IPS-18a (cell line): ENCODE results near the gene PDE4D.
"Not testable (repeated sequence)": the region's sequence is repeated elsewhere in the genome, so short reads cannot be mapped to it uniquely, and the experiment has no call there.

Experiments used
- H3K27ac ChIP-seq: one replicate; pipeline ENCODE4 v1.5.1; 2013; ENCODE audit warnings: low read length
- H3K27me3 ChIP-seq: one replicate; pipeline ENCODE4 v1.6.1; 2013; ENCODE audit warnings: mild to moderate bottlenecking, low read length; ENCODE audit not compliant: control insufficient read depth, insufficient read depth
- H3K36me3 ChIP-seq: one replicate; pipeline ENCODE4 v1.6.1; 2013; ENCODE audit warnings: low read depth, low read length; ENCODE audit not compliant: control insufficient read depth
- H3K4me1 ChIP-seq: one replicate; pipeline ENCODE4 v1.6.1; 2013; ENCODE audit warnings: low read depth, low read length; ENCODE audit not compliant: control insufficient read depth
- H3K4me3 ChIP-seq: one replicate; pipeline ENCODE4 v1.5.1; 2013; ENCODE audit warnings: low read length
- H3K9ac ChIP-seq: one replicate; pipeline ENCODE4 v1.6.1; 2013; ENCODE audit warnings: mild to moderate bottlenecking, low read length, moderate library complexity
- H3K9me3 ChIP-seq: one replicate; pipeline ENCODE4 v1.6.1; 2013; ENCODE audit warnings: low read depth, low read length; ENCODE audit not compliant: control insufficient read depth

The PDE4D gene

DNA sequence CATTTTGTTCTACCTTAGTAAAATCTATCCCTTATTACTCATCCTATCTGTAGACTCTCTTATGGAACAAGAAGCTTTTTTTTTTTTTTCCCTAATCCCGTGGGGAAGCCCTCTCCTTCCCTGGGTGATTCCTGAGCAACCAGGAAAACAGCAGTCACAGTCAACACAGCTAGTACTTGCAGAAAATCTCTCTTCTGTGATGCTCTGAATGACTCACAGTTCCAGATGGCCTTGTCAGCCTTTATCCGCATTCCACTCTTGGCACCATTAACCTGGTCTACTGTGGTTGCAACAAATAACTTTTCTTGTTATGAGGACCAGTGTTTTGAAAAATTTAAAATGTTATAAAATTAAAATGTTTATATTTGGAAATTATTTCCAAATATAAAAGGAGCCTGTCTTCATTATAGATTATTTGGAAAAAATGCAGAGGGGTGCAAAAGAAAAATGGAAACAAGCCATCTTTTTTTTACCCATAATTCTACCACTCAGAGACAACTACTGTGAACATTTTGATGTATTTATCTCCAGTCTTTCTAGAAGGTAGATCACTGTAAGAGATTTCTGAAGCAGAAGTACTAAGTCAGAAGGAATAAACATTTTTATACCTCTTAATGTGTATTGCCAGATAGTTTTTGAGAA, 824.0 kb downstream of the PDE4D start:
- H3K4me1 ChIP-seq: no peaks in the 10 kb centered on the region
- no peaks in the 10 kb centered on the region for H3K9me3 ChIP-seq
- H3K27me3 ChIP-seq: no peaks in the 10 kb centered on the region
- H3K27ac ChIP-seq: no peak overlapping the region
- no peaks in the 10 kb centered on the region for H3K36me3 ChIP-seq
- no peak overlapping the region for H3K4me3 ChIP-seq
- H3K9ac ChIP-seq: no peak overlapping the region

- Histone ChIP-seq H3K4me3 (no peak overlapping the region), H3K27ac (no peak overlapping the region), H3K27me3 (no peaks in the 10 kb centered on the region), H3K9ac (no peak overlapping the region), H3K4me1 (no peaks in the 10 kb centered on the region), H3K36me3 (no peaks in the 10 kb centered on the region), H3K9me3 (no peaks in the 10 kb centered on the region)
Observed at GRCh38 chr5:59067956-59068656, 825.4 kb downstream of the PDE4D start.

DNA sequence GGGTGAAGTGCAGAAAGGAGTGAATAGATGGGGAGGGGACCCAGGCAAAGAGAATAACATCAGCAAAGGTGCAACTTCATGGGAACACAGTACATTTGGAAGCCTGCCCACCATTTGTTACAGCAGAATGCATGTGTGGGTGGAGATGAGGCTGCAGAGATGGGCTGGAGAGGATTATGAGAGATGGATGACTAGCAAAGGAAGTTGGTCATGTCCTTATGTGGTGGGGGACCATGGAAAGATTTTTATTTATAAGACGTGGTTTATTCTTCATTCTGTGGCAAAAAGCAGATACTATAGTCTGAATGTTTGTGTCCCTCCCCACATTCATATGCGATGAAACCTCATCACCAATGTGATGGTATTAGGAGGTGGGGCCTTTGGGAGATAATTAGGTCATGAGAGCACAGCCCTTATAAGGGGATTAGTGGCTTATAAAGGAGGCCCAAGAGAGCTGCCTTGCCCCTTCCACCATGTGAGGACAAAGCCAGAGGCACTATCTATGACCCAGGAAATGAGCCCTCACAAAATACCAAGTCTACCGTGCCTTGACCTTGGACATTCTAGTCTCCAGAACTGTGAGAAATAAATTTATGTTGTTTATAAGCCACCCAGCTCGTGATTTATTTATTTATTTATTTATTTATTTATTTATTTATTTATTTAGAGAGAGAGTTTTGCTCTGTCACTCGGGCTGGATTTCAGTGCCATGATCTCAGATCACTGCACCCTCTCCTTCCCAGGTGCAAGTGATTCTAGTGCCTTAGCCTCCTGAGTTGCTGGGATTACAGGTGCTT, 827.0 kb downstream of the PDE4D start:
- Histone ChIP-seq H3K36me3 (no peaks in the 10 kb centered on the region), H3K27ac (no peak overlapping the region), H3K9me3 (no peaks in the 10 kb centered on the region), H3K4me3 (no peak overlapping the region), H3K4me1 (no peaks in the 10 kb centered on the region), H3K9ac (no peak overlapping the region), H3K27me3 (no peaks in the 10 kb centered on the region)

DNA sequence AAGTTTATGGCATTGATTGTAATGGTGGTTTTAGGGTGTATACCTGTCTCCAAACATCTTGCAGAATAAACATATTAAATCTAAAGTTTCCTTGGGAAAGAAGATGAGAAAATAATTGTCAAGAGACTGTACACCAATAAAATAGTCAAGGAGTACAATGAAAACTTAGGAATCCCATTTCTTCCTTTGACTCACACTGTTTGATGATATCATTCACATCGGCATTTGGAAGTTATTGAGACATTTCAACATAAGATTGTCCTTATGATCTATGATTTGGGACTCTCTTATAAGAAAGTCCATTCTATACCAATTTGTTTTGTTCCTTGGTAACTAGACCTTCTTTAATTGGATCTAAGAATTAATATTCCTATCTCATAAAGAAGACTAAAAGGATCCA, 828.0 kb downstream of the PDE4D start:
- Histone ChIP-seq H3K36me3 (no peaks in the 10 kb centered on the region), H3K9ac (no peak overlapping the region), H3K27ac (no peak overlapping the region), H3K4me3 (no peak overlapping the region), H3K9me3 (no peaks in the 10 kb centered on the region), H3K4me1 (no peaks in the 10 kb centered on the region), H3K27me3 (no peaks in the 10 kb centered on the region)

DNA sequence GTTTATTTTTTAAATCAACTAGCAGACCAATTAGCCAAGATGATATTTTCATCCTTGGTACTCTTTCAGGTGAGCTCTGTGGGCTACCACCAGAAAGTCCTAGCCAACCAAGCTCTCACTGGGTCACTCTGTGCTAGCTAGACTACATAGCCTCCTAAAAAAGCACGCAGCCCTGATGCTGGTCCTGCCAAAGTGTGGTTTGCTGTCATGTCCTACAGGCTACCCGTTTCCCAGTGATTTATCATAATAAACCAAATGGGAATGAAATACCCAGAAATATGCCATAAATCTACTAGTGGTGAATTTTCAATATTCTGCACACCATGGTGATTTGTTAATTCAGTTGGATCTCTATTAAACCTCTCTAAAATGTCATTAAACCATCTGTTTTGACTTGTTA, 829.2 kb downstream of the PDE4D start:
- Histone ChIP-seq H3K9ac (no peak overlapping the region), H3K36me3 (no peaks in the 10 kb centered on the region), H3K27ac (no peak overlapping the region), H3K27me3 (no peaks in the 10 kb centered on the region), H3K4me1 (no peaks in the 10 kb centered on the region), H3K9me3 (no peaks in the 10 kb centered on the region), H3K4me3 (no peak overlapping the region)

DNA sequence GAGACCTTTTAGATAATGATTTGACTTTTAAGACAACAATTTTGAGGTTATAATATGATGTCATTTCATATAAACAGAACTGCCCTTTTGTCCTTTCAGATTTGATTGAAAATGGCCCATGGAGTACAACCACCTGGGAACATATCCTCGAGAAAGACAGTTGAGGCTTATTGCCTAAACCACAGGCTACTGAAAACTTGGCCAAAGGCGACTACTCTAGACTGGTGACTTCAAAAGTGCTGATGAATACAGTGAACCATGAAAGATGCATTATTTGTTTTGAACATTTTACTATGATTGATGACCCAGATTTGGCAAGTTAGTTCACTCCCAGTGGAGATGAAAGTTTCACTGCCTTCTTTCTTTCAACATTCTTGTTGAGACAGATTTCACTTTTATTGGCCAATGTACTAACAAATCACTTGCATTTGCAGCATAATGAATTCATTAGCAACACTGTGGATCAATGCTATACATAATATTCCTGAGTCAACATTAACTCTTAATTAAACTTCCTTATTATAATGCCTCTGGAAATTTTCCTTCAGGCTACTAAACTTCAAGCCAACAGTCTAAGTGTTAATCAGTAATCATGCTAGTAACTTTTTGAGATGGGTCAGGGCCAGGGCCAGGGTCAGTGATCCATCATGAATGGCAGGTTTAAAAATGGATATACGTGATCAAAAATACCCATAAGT, 830.4 kb downstream of the PDE4D start:
- Histone ChIP-seq H3K4me1 (no peaks in the 10 kb centered on the region), H3K4me3 (no peak overlapping the region), H3K36me3 (no peaks in the 10 kb centered on the region), H3K9ac (no peak overlapping the region), H3K27ac (no peak overlapping the region), H3K27me3 (no peaks in the 10 kb centered on the region), H3K9me3 (no peaks in the 10 kb centered on the region)

DNA sequence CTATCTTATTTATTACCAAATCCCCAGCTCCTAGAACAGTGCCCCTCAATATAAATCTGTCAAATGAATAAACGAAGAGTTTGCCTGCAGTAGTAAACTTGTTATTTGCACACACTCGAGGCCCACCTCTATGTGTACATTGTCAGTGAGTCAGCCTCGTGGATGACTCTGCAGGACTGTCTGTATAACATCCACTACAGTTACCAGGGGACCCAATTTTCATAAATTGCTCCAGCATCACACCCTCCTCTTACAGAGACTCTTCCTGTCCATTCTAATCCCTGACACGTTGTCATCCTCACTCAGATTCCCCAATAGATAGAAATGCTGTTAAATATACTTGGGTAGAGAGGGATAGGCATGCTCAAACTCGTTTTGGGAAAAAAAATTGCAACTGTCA, 832.1 kb downstream of the PDE4D start:
- H3K9me3 ChIP-seq: no peaks in the 10 kb centered on the region
- no peak overlapping the region for H3K9ac ChIP-seq
- H3K4me3 ChIP-seq: no peak overlapping the region
- H3K27ac ChIP-seq: no peak overlapping the region
- H3K36me3 ChIP-seq: no peaks in the 10 kb centered on the region
- H3K4me1 ChIP-seq: no peaks in the 10 kb centered on the region
- H3K27me3 ChIP-seq: no peaks in the 10 kb centered on the region

DNA sequence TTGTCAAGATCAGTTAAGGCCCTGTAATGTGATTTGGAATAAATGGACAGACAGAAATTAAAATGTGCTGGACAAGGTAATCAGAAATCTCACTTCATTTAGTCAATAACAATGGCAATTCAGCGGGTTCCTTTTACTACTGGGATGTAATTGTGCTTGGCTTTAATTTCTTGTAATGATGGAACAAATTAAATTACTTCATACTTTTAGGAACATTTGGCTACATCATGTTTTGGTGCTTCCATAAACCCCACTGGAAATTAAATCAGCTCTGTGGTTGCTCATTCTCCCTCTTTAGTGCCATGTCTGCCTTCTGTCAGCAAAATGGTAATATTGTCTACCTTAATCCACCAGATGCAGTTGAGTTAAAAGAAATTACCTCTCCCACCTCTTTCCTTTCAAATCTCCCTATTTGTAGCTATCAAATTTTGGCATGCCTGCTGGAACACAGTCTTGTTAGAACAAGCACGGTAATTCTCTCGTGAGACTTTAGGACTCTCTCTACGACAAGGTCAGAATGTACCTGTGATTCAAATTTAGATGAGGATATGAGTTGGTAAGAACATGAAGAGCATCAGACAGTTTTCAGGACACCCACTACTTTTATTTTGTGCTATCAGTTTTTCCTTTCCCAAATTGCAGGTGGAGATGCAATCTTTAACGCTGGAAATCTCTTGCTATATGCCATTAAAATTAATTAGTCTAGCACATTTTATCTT, 834.4 kb downstream of the PDE4D start:
- Histone ChIP-seq H3K27me3 (no peaks in the 10 kb centered on the region), H3K4me1 (no peaks in the 10 kb centered on the region), H3K27ac (no peak overlapping the region), H3K9me3 (no peaks in the 10 kb centered on the region), H3K9ac (no peak overlapping the region), H3K4me3 (no peak overlapping the region), H3K36me3 (no peaks in the 10 kb centered on the region)

DNA sequence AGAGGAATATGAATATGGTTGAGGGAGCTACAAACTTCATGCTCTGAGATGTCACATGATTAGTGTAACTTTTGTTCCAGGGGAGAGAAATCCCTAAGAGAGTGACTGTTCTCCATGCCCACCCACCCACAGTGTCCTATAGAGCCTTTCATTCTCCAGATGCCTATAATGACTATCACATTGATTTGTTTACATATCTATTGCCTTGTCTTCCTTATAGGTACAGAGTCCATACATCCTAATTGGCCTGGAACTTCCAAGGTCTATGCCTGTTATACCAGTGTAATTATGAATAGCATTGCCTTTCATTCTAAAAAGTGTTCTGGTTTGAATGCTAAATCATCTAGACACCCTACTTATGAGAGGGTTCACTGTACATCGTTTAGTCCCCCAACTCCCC, 835.3 kb downstream of the PDE4D start:
- no peaks in the 10 kb centered on the region for H3K36me3 ChIP-seq
- H3K27ac ChIP-seq: no peak overlapping the region
- no peak overlapping the region for H3K4me3 ChIP-seq
- no peak overlapping the region for H3K9ac ChIP-seq
- H3K4me1 ChIP-seq: no peaks in the 10 kb centered on the region
- no peaks in the 10 kb centered on the region for H3K9me3 ChIP-seq
- H3K27me3 ChIP-seq: no peaks in the 10 kb centered on the region

DNA sequence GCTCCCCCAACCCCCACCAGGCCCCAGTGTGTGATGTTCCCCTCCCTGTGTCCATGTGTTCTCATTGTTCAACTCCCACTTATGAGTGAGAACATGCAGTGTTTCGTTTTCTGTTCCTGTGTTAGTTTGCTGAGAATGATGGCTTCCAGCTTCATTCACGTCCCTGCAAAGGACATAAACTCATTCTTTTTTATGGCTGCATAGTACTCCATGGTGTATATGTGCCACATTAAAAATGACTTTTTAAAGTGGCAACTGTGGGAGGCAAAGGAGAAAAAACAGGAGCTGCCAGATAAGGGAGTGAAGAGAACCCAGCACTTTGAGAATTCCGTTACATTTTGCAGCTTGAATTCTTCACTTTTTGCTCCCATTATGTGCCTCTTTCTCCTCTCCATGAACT, 836.9 kb downstream of the PDE4D start:
- not testable (repeated sequence) for H3K36me3 ChIP-seq, H3K9ac ChIP-seq, H3K4me1 ChIP-seq, H3K4me3 ChIP-seq, H3K27ac ChIP-seq, H3K27me3 ChIP-seq, H3K9me3 ChIP-seq
